WTC11 (cell line): ENCODE data around the gene TCEA2. TPM values are rescaled to one million over a fixed set of nuclear protein-coding genes. Genes with fewer than 3 reads are reported as not detected.
A peak's percentile ranks its signal among the peaks of the same experiment; 100 is the strongest.

Experiments used
- ATAC-seq: fragments of 200-7000 bp; cut with Tn5 transposase; 2 replicates; pipeline ENCODE4 v1.10.0; 2021; ENCODE audit warnings: mild to moderate bottlenecking, moderate library complexity
- CTCF ChIA-PET: fragments of 300-600 bp; sonication (Branson Sonifier 250); formaldehyde crosslinking; loops from one replicate; lab custom pipeline; 2021; ENCODE audit warnings: antibody characterized with exemption; lab: Charles Lee
- POLR2A ChIA-PET: fragments of 350-600 bp; sonication (Branson Sonifier 250); formaldehyde crosslinking; loops from one replicate; lab custom pipeline; 2021; ENCODE audit warnings: antibody characterized with exemption; lab: Charles Lee
- DNase-seq: peaks from one replicate; pipeline ENCODE4 v3.0.0; 2021; ENCODE audit warnings: low spot score
- H3K27ac Mint-ChIP-seq: 2 replicates; pipeline ENCODE4 v1.8.0; 2021; ENCODE audit warnings: mixed read lengths
- H3K27me3 Mint-ChIP-seq: 2 replicates; pipeline ENCODE4 v1.8.0; 2021; ENCODE audit warnings: low read depth, mild to moderate bottlenecking, moderate library complexity, mixed read lengths
- H3K36me3 Mint-ChIP-seq: 2 replicates; pipeline ENCODE4 v1.8.0; 2021; ENCODE audit warnings: mixed read lengths
- H3K4me1 Mint-ChIP-seq: 2 replicates; pipeline ENCODE4 v1.8.0; 2022; ENCODE audit warnings: mixed read lengths
- H3K4me3 Mint-ChIP-seq: 2 replicates; pipeline ENCODE4 v1.8.0; 2021; ENCODE audit warnings: mild to moderate bottlenecking, moderate library complexity, mixed read lengths
- H3K9me3 Mint-ChIP-seq: 2 replicates; pipeline ENCODE4 v1.8.0; 2021; ENCODE audit warnings: mixed read lengths
- CREB1 ChIP-seq: sonication (generic); formaldehyde crosslinking; IDR thresholded peaks from 2 replicates; pipeline ENCODE4 v1.8.0; 2023; ENCODE audit warnings: mild to moderate bottlenecking, missing genetic modification reagents
- E2F4 ChIP-seq: sonication (generic); formaldehyde crosslinking; IDR thresholded peaks from 2 replicates; pipeline ENCODE4 v1.8.1; 2022; ENCODE audit warnings: low read depth, mild to moderate bottlenecking, moderate library complexity, missing genetic modification reagents, borderline replicate concordance
- FOXJ3 ChIP-seq: sonication (generic); formaldehyde crosslinking; IDR thresholded peaks from 2 replicates; pipeline ENCODE4 v1.9.0; 2021; ENCODE audit warnings: missing genetic modification reagents, mild to moderate bottlenecking, borderline replicate concordance
- HMGXB4 ChIP-seq: sonication (generic); formaldehyde crosslinking; IDR thresholded peaks from 2 replicates; pipeline ENCODE4 v1.8.1; 2023; ENCODE audit warnings: mild to moderate bottlenecking, moderate library complexity, missing genetic modification reagents
- IRF1 ChIP-seq: sonication (generic); formaldehyde crosslinking; IDR thresholded peaks from 2 replicates; pipeline ENCODE4 v1.8.0; 2023; ENCODE audit warnings: missing genetic modification reagents
- NR2C2 ChIP-seq: sonication (generic); formaldehyde crosslinking; IDR thresholded peaks from 2 replicates; pipeline ENCODE4 v1.8.0; 2022; ENCODE audit warnings: mild to moderate bottlenecking, missing genetic modification reagents
- TCF7 ChIP-seq: sonication (generic); formaldehyde crosslinking; IDR thresholded peaks from 2 replicates; pipeline ENCODE4 v1.8.0; 2022; ENCODE audit warnings: mild to moderate bottlenecking, low read depth, missing genetic modification reagents, moderate library complexity
- TEAD1 ChIP-seq: sonication (generic); formaldehyde crosslinking; IDR thresholded peaks from 2 replicates; pipeline ENCODE4 v1.8.0; 2022; ENCODE audit warnings: mild to moderate bottlenecking, missing genetic modification reagents
- TP53 ChIP-seq: sonication (generic); formaldehyde crosslinking; IDR thresholded peaks from 2 replicates; pipeline ENCODE4 v1.8.1; 2023; ENCODE audit warnings: mild to moderate bottlenecking, missing genetic modification reagents
- ZNF263 ChIP-seq: sonication (generic); formaldehyde crosslinking; IDR thresholded peaks from 2 replicates; pipeline ENCODE4 v1.8.1; 2022; ENCODE audit warnings: low read depth, mild to moderate bottlenecking, moderate library complexity, missing genetic modification reagents
- ZNF317 ChIP-seq: sonication (generic); formaldehyde crosslinking; IDR thresholded peaks from 2 replicates; pipeline ENCODE4 v1.8.1; 2023; ENCODE audit warnings: low read depth, mild to moderate bottlenecking, moderate library complexity, missing genetic modification reagents, borderline replicate concordance
- ZNF423 ChIP-seq: fragments of 250-450 bp; sonication (Bioruptor Pico); IDR thresholded peaks from 2 replicates; pipeline ENCODE4 v2.1.2; 2022; ENCODE audit warnings: mild to moderate bottlenecking, moderate library complexity
- total RNA-seq: library from RNA; stranded (reverse); gene quantifications from 3 replicates; pipeline ENCODE4 v1.2.3, GENCODE V29; 2021
- TF ChIP-seq, protein P1 (sequence below): sonication (generic); formaldehyde crosslinking; IDR thresholded peaks from 2 replicates; pipeline ENCODE4 v1.8.1; 2023; ENCODE audit warnings: mild to moderate bottlenecking, missing genetic modification reagents

Gene TCEA2
- total RNA-seq, 1 experiment from 2014 or later, result 55.8 TPM

DNA sequence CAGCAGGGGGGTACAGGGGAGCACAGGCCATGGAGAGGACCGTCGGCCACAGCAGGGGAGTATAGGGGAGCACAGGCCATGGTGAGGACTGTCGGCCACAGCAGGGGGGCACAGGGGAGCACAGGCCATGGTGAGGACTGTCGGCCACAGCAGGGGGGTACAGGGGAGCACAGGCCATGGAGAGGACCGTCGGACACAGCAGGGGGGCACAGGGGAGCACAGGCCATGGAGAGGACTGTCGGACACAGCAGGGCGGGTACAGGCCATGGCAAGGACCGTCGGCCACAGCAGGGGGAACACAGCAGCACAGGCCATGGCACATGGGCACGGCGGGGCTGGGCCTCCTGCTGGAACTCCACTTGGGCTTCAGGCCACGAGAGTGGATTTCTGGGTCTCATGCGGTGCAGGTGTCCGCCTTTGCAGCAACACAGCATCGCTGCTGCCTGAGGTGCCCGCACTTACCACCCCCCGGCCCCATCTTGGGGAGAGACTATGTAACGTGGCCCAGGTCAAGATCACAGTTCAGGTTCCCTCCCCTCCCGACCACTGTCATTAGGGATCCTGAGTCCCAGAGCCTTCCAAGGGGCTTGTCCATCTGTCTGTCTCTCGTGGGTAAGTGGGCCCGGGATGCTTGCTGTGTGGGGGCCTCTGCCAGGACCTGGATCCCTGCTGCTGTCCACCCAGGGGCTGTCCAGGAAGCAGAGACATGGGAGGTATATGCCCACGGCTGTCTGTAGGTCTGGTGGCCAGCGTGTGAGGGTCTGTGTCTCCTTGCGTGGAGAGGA, 41.9 kb downstream of the TCEA2 start:
- CTCF ChIA-PET, result interaction anchor here (0.8 to 1.5 kb wide), 4 partner anchors 21 to 101 kb away, joined by 3 to 11 read pairs (median 4); partner anchors contain the start of genes LKAAEAR1, OPRL1 and RGS19
- TF ChIP-seq TCF7 (no peak), CREB1 (CRISPR knock-in tag) (no peak), E2F4 (CRISPR knock-in tag) (no peak), NR2C2 (CRISPR knock-in tag) (no peak), HMGXB4 (CRISPR knock-in tag) (no peak), ZNF263 (peak; percentile 58; the same call in 1 of the 2 replicates), TP53 (CRISPR knock-in tag) (no peak)
- TF ChIP-seq, protein P1, sequence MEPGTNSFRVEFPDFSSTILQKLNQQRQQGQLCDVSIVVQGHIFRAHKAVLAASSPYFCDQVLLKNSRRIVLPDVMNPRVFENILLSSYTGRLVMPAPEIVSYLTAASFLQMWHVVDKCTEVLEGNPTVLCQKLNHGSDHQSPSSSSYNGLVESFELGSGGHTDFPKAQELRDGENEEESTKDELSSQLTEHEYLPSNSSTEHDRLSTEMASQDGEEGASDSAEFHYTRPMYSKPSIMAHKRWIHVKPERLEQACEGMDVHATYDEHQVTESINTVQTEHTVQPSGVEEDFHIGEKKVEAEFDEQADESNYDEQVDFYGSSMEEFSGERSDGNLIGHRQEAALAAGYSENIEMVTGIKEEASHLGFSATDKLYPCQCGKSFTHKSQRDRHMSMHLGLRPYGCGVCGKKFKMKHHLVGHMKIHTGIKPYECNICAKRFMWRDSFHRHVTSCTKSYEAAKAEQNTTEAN (CRISPR knock-in tag), result no peak
- TF ChIP-seq, all 79 proteins: peak for 1
- POLR2A ChIA-PET, result no interaction called here
- Mint-ChIP-seq H3K27me3 (peaks cover 22% of the 10 kb centered on the region), H3K27ac (no peak overlapping the region), H3K9me3 (no peaks in the 10 kb centered on the region), H3K4me3 (no peak overlapping the region), H3K4me1 (peaks cover 8% of the 10 kb centered on the region), H3K36me3 (no peaks in the 10 kb centered on the region)
- DNase-seq (no peak), ATAC-seq (no peak)

DNA sequence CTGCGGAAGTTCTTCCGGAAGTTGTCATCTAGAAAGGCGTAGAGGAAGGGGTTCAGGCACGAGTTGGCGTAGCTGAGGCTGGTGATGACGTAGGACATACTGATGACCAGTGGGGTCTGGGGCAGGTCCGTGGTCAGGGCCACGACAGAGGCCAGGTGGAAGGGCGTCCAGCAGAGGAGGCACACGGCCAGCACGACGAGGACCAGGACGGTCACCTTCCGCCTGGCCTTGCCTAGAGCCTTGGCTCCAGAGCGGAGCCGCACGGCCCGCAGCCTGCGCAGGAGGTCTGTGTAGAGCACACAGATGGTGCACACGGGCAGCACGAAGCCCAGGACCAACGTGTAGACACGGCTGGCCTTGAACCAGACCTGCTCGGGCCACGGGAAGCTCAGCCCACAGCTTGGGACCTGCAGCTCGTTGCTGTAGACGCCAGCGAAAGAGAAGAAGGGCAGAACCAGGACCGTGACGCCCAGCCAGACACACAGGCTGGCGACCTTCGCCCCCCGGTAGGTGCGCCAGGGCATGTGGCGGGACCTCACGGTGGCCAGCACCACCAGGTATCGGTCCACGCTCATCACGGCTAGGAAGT, 42.9 kb downstream of the TCEA2 start:
- ChIA-PET POLR2A (no interaction called here), CTCF (interaction anchor here (1.1 to 2.5 kb wide), 2 partner anchors 14 to 23 kb away, joined by 3 to 16 read pairs; no protein-coding TSS in a partner anchor)
- H3K27ac Mint-ChIP-seq, result no peak overlapping the region; the same call in 1 of the 2 replicates
- peak; percentile 8 for DNase-seq
- H3K36me3 Mint-ChIP-seq, result no peaks in the 10 kb centered on the region
- peaks cover 22% of the 10 kb centered on the region for H3K27me3 Mint-ChIP-seq
- no peak for ATAC-seq
- peaks cover 8% of the 10 kb centered on the region for H3K4me1 Mint-ChIP-seq
- TF ChIP-seq TCF7 (peak; percentile 78; the same call in 1 of the 2 replicates), IRF1 (CRISPR knock-in tag) (no peak)
- no peak overlapping the region for H3K4me3 Mint-ChIP-seq
- no peaks in the 10 kb centered on the region for H3K9me3 Mint-ChIP-seq

DNA sequence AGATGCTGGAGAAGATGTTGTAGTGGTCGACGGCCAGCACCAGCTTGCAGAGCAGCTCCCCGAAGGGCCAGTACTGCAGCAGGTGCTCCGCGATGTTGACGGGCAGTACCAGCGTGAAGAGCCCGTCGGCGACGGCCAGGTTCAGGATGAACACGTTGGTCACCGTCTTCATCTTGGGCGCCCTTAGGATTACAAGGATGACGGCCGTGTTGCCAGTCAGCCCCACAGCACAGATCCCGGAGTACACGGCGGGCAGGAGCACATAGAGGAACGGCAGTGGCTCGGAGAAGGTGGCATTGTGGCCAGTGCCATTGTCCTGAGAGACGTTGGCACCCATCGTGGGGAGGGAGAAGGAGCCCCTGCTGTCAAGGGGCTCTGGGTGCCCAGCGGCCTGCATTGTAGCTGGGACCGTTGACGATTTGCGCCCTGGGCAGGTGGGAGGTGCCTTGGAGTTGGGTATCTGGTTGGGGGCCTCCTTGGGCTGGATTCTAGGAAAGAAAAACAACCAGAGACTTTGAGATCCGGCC, 43.5 kb downstream of the TCEA2 start:
- H3K27me3 Mint-ChIP-seq, result peaks cover 17% of the 10 kb centered on the region
- TF ChIP-seq FOXJ3 (CRISPR knock-in tag), result no peak
- no peak for TF ChIP-seq CREB1 (CRISPR knock-in tag)
- no peak for TF ChIP-seq ZNF423 (CRISPR knock-in tag)
- no peak for TF ChIP-seq TEAD1 (CRISPR knock-in tag)
- TF ChIP-seq ZNF317 (CRISPR knock-in tag), result no peak
- TF ChIP-seq, all 79 proteins: peak for 0
- H3K27ac Mint-ChIP-seq, result peak overlapping the region; percentile 25; the same call in 1 of the 2 replicates
- ATAC-seq (no peak), DNase-seq (peak; percentile 7)
- H3K36me3 Mint-ChIP-seq, result no peaks in the 10 kb centered on the region
- no peak overlapping the region for H3K4me3 Mint-ChIP-seq
- ChIA-PET POLR2A (no interaction called here), CTCF (interaction anchor here (1.1 to 2.5 kb wide), 2 partner anchors 14 to 23 kb away, joined by 3 to 16 read pairs; no protein-coding TSS in a partner anchor)
- peaks cover 8% of the 10 kb centered on the region for H3K4me1 Mint-ChIP-seq
- H3K9me3 Mint-ChIP-seq, result no peaks in the 10 kb centered on the region
